Measurements from ENCODE around the gene UBAC2.
A peak's percentile ranks its signal among the peaks of the same experiment; 100 is the strongest.

UBAC2 gene

DNA sequence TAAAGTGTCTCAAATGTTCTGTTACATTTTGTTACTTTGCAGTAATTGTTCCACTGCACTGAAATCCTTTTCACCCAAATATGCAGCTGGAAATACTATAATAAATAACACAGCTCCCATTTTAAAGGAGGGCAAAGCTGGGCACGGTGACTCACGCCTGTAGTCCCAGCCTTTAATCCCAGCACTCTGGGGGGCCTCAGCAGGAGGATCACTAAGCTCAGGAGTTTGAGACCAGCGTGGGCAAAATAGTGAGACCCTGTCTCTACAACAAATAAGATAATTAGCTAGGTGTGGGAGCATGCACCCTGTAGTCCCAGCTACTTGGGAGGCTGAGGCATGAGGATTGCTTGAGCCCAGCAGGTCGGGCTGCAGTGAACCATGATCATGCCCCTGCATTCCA is 7.5 kb upstream of the UBAC2 start:
- Histone ChIP-seq H3K27me3 (ENCODE audit: insufficient read depth, low read depth, severe bottlenecking) (no peaks in the 10 kb centered on the region), H3K4me3 (ENCODE audit: low read depth, low read length) (no peak overlapping the region), H3K9me3 (ENCODE audit: severe bottlenecking) (no peaks in the 10 kb centered on the region), H3K27ac (no peak overlapping the region), H3K36me3 (no peaks in the 10 kb centered on the region)
- DNase-seq, result no peak
- TF ChIP-seq, protein P1, sequence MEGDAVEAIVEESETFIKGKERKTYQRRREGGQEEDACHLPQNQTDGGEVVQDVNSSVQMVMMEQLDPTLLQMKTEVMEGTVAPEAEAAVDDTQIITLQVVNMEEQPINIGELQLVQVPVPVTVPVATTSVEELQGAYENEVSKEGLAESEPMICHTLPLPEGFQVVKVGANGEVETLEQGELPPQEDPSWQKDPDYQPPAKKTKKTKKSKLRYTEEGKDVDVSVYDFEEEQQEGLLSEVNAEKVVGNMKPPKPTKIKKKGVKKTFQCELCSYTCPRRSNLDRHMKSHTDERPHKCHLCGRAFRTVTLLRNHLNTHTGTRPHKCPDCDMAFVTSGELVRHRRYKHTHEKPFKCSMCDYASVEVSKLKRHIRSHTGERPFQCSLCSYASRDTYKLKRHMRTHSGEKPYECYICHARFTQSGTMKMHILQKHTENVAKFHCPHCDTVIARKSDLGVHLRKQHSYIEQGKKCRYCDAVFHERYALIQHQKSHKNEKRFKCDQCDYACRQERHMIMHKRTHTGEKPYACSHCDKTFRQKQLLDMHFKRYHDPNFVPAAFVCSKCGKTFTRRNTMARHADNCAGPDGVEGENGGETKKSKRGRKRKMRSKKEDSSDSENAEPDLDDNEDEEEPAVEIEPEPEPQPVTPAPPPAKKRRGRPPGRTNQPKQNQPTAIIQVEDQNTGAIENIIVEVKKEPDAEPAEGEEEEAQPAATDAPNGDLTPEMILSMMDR (IDR thresholded peaks at IDR 0.05; ENCODE audit: low read depth, low read length), result no peak

DNA sequence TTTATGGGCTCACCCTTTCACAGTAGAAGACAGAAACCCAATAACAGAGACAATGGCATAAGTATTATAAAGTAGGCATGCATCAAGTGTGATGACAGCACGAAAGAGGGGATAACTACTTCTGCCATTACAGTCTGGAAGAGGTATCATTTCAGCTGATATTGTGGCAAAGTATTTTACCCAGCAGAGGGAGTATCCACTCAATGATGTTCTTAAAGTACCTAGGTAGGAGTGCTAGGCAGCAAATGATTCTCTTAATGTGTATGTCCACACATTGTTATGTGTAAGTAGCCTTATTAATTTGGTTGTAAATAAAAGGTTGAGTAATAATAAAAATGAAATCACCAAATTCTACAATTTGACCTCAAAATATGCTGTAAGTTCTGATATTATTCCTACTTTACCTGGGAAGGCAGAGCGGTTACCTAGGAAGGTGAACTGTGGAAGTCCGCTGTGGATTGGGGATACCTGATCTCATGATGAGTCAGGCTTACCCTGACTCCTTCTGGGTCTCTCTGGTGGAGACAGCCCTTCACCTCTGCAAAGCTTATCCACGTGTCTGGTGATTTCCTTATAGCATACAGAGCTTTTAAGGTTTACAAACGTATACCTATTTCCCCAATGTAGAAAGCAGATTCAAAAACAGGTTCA is 4.1 kb upstream of the UBAC2 start:
- Histone ChIP-seq H3K36me3 (peaks cover 9% of the 10 kb centered on the region), H3K4me3 (ENCODE audit: low read depth, low read length) (no peak overlapping the region), H3K9me3 (ENCODE audit: severe bottlenecking) (no peaks in the 10 kb centered on the region), H3K27ac (no peak overlapping the region), H3K27me3 (ENCODE audit: insufficient read depth, low read depth, severe bottlenecking) (no peaks in the 10 kb centered on the region)
- DNase-seq, result no peak
- TF ChIP-seq, protein P1 (IDR thresholded peaks at IDR 0.05; ENCODE audit: low read depth, low read length), result 0 out of 2 replicates have a peak, but pooled peaks have one; percentile 8

DNA sequence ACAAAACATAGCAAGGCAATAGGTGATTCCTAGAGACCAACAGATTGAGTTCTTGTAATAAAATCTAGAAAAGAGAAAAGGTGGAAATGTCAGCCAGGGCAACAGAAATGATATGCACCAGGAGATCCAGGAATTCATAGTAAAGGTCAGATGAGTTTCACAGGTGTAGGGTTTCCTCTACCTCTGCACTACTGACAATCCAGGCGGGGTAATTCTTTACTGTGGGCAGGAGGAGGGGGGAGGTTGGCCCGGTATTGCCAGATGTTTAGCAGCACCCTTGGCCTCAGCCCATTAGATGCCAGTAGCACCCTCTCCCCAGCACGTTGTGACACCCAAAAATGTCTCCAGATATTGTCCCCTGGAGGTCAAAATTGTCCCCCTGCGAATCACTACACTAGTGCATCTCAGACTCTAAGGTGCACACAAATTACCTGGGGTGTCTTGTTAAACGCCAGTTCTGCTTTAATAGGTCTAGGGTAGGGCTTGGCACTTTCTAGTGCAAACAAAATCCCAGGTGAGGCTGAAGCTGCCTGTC is 3.5 kb upstream of the UBAC2 start:
- Histone ChIP-seq H3K9me3 (ENCODE audit: severe bottlenecking) (no peaks in the 10 kb centered on the region), H3K36me3 (peaks cover 9% of the 10 kb centered on the region), H3K27ac (no peak overlapping the region), H3K4me3 (ENCODE audit: low read depth, low read length) (no peak overlapping the region), H3K27me3 (ENCODE audit: insufficient read depth, low read depth, severe bottlenecking) (no peaks in the 10 kb centered on the region)
- TF ChIP-seq, protein P1 (IDR thresholded peaks at IDR 0.05; ENCODE audit: low read depth, low read length), result no peak
- DNase-seq, result no peak

DNA sequence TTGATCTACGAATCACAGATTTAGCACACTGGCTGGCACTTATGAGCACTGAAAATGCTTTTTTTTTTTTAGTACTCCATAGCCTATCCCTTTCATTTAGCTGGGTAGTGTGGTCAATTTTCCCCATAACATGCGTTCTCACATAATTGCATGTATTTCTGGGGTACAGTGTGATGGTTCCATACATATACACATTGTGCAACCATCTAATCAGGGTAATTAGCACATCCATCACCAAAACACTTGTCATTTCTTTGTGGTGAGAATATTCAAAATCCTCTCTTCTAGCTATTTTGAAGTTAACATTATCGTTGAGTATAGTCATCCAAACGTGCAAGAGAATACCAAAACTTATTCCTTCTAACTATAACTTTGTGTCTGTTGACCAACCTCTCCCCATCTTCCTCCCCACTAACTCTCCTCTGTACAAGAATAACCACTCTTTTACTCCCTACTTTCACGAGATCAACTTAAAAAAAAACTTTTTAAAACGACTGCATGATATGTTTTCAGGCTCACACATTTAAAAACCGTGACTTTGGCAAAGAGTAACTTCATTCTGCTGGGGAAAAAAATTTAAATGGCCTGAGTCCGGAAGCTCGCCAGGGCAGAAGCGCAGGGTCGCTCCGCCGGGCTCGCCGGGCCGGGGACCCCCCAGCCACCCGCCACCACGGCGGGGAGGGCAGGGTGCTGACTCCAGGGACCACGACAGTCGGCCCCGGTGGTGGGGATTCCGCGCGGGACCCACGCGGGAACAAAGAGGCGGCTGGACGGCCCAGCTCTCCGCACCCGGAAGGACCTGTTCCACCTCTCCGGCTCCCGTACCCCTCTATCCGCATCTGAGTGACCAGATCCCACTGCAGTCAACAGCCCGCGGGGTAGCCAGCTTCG is 868 bp upstream of the UBAC2 start:
- no peaks in the 10 kb centered on the region for H3K27me3 ChIP-seq (ENCODE audit: insufficient read depth, low read depth, severe bottlenecking)
- H3K27ac ChIP-seq, result peak overlapping the region; percentile 91
- peak overlapping the region; percentile 86 for H3K4me3 ChIP-seq (ENCODE audit: low read depth, low read length)
- no peak for DNase-seq
- H3K36me3 ChIP-seq, result peaks cover 26% of the 10 kb centered on the region
- TF ChIP-seq, protein P1 (IDR thresholded peaks at IDR 0.05; ENCODE audit: low read depth, low read length), result no peak
- H3K9me3 ChIP-seq (ENCODE audit: severe bottlenecking), result no peaks in the 10 kb centered on the region

DNA sequence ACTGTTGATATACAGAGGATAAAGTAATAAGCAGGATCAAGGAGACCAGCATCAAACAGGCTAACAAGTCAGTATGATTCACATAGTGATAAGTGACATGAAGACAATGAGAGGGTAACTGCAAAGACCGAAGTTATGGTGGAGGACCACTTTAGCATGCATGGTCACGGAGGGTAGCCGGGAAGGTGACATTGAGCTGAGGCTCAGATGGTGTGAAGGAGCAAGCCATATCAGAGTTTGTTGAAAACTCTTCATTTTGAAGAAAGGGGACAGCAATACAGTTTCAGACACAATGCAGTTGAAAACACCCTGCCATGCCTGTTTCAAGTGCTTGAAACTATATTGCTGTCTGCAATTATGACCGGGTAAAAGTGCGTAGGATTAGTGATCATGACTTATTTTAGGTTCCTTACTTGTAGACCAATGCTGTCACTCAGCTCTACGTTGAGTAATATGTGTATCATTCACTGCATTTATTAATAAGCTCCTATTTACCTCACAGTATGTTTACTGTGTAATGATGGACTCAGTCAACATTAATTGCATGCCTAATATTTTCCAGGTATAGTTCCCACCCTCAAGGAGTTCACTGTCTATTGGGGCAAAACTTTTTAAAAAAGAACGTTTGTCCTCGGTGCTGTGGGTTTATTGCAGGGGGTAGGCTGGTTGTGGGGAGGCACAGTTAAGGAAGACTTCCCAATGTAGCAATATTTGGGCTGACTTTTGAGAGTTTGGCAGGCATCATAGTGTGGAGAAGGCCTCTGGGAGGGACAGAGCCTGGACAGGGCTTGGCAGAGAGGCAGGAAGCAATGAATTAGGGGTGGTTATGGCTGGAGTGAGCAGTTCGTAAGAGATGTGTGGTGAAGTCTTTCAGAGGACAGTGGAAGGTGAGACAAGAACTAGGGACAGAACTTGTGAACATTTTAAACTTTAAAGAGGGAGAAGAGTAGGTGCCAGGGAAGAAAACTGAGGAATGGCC is 3.2 kb downstream of the UBAC2 start:
- no peaks in the 10 kb centered on the region for H3K9me3 ChIP-seq (ENCODE audit: severe bottlenecking)
- no peak overlapping the region for H3K27ac ChIP-seq
- no peak overlapping the region for H3K4me3 ChIP-seq (ENCODE audit: low read depth, low read length)
- TF ChIP-seq, protein P1 (IDR thresholded peaks at IDR 0.05; ENCODE audit: low read depth, low read length), result no peak
- H3K36me3 ChIP-seq, result peaks cover 48% of the 10 kb centered on the region
- H3K27me3 ChIP-seq (ENCODE audit: insufficient read depth, low read depth, severe bottlenecking), result no peaks in the 10 kb centered on the region
- DNase-seq, result no peak

Data from WERI-Rb-1 (cell line).